Esophagus muscularis mucosa (tissue), 4 donors: ENCODE measurements around the gene DNAH3. TPM values are rescaled to one million over a fixed set of nuclear protein-coding genes. Genes with fewer than 3 reads are reported as not detected.

ENCODE experiments used
- DNase-seq: peaks from one replicate; pipeline ENCODE4 v3.0.0-alpha.2; 2017; ENCODE audit errors: extremely low spot score
- H3K27ac ChIP-seq, 4 donors: fragments of 200-600 bp; sonication (generic); replicated peaks in 1 of 4; 1 replicate in 3 of 4; 2 replicates in 1 of 4; pipeline ENCODE4 v1.5.1; 2016 to 2019; ENCODE audit warnings: mild to moderate bottlenecking in 1 of 4
- H3K27me3 ChIP-seq, 4 donors: fragments of 200-600 bp; sonication (generic); one replicate each; pipeline versions ENCODE4 v1.5.1 to v1.6.0; 2016 to 2019
- H3K36me3 ChIP-seq, 4 donors: fragments of 200-600 bp; sonication (generic); one replicate each; pipeline ENCODE4 v1.5.1; 2016 to 2019
- H3K4me1 ChIP-seq, 4 donors: fragments of 200-600 bp; sonication (generic); one replicate each; pipeline ENCODE4 v1.5.1; 2016 to 2019
- H3K4me3 ChIP-seq, 4 donors: fragments of 200-600 bp; sonication (generic); 1 replicate in 2 of 4; 2 replicates in 2 of 4; pipeline ENCODE4 v1.5.1; 2016 to 2019; ENCODE audit warnings: mild to moderate bottlenecking in 4 of 4, moderate library complexity in 1 of 4
- H3K9me3 ChIP-seq, 4 donors: fragments of 200-600 bp; sonication (generic); 1 replicate in 3 of 4; 2 replicates in 1 of 4; pipeline ENCODE4 v1.5.1; 2016 to 2019
- CTCF ChIP-seq, 3 experiments: fragments of 200-600 bp in 2 of 3; fragments of 450-650 bp in 1 of 3; sonication (generic) in 2 of 3; IDR thresholded peaks; one replicate each; pipeline ENCODE4 v1.5.1; 2017 to 2019; ENCODE audit warnings: antibody characterized with exemption in 3 of 3, mild to moderate bottlenecking in 2 of 3, moderate library complexity in 1 of 3
- EP300 ChIP-seq: sonication (generic); formaldehyde crosslinking; IDR thresholded peaks from one replicate; pipeline ENCODE4 v1.6.1; 2017; ENCODE audit warnings: antibody characterized with exemption
- POLR2A ChIP-seq: fragments of 450-650 bp; IDR thresholded peaks from one replicate; pipeline ENCODE4 v1.6.1; 2017; ENCODE audit warnings: antibody characterized with exemption, moderate library complexity, mild to moderate bottlenecking, low read depth
- POLR2AphosphoS5 ChIP-seq, 2 donors: sonication (generic); formaldehyde crosslinking; IDR thresholded peaks; one replicate each; pipeline ENCODE4 v1.6.1; 2017; ENCODE audit warnings: antibody characterized with exemption in 2 of 2
- WGBS: methylation state at CpG from one replicate; pipeline ENCODE4 v1.1.5; 2018; 5-methylcytosine and 5-hydroxymethylcytosine counted together
- intact Hi-C: fragments of 100-400 bp; cut with DNase I; formaldehyde crosslinking; loops from one replicate; pipeline ENCODE4 v1.15.1; 2023
- total RNA-seq, 4 donors: library from RNA; depleted of rRNA; stranded (reverse); fragments of >200 nt; gene quantifications; one replicate each; pipeline versions ENCODE4 v1.1.0 to v1.2.1, GENCODE V29; 2016

DNAH3 gene
- total RNA-seq, 4 donors from 2014 or later: under 0.01 to 0.13 TPM; not detected in 2

- TF ChIP-seq POLR2A (no peak), EP300 (no peak), CTCF (IDR thresholded peaks at IDR 0.05) (no peak), POLR2AphosphoS5 (IDR thresholded peaks at IDR 0.05) (no peak)
- H3K36me3 ChIP-seq: no peaks in the 10 kb centered on the region
- intact Hi-C loops: no loop called here
These were observed 112.9 kb downstream of the DNAH3 start for GRCh38 chr16:21037736-21038135.

DNA sequence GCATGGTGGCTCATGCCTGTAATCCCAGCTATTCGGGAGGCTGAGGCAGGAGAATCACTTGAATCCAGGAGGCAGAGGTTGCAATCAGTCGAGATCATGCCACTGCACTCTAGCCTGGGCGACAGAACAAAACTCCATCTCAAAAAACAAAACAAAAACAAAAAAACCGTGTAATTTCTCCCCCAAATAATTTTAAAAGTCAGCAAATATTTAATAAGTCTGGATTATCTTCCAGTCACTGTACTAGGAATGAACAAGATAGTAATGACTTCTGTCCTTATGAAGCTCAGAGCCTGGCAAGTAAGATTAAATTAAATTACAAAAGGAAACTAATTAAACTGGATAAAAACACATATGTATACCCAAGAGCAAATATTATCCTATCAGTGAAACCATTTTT lies 113.5 kb downstream of the DNAH3 start:
- DNase-seq: no peak
- no peaks in the 10 kb centered on the region for H3K27me3 ChIP-seq
- no peak for TF ChIP-seq EP300
- TF ChIP-seq POLR2A: no peak
- TF ChIP-seq POLR2AphosphoS5 (IDR thresholded peaks at IDR 0.05): no peak
- no peak for TF ChIP-seq CTCF (IDR thresholded peaks at IDR 0.05)
- intact Hi-C loops: no loop called here
- no peak overlapping the region for H3K27ac ChIP-seq
- WGBS: 77% methylated on average over 4 of the region's 4 CpGs
- no peaks in the 10 kb centered on the region for H3K4me1 ChIP-seq
- H3K9me3 ChIP-seq: no peaks in the 10 kb centered on the region
- H3K36me3 ChIP-seq: no peaks in the 10 kb centered on the region
- no peak overlapping the region for H3K4me3 ChIP-seq

More at GRCh38 chr16:21037736-21038135, 112.9 kb downstream of the DNAH3 start:
- no peak for DNase-seq
- Histone ChIP-seq H3K4me1 (no peaks in the 10 kb centered on the region), H3K27ac (no peak overlapping the region), H3K27me3 (no peaks in the 10 kb centered on the region), H3K4me3 (no peak overlapping the region), H3K9me3 (no peaks in the 10 kb centered on the region)
- WGBS: 84% methylated on average over 12 of the region's 15 CpGs

GRCh38 chr16:21036471-21036870 lies 114.2 kb downstream of the DNAH3 start:
- no peak for DNase-seq
- no peaks in the 10 kb centered on the region for H3K27me3 ChIP-seq
- H3K9me3 ChIP-seq: no peaks in the 10 kb centered on the region
- H3K36me3 ChIP-seq: no peaks in the 10 kb centered on the region
- H3K27ac ChIP-seq: no peak overlapping the region
- WGBS: 77% methylated on average over 3 of the region's 3 CpGs
- no peaks in the 10 kb centered on the region for H3K4me1 ChIP-seq
- H3K4me3 ChIP-seq: no peak overlapping the region
- no peak for TF ChIP-seq EP300
- no peak for TF ChIP-seq POLR2A
- no peak for TF ChIP-seq POLR2AphosphoS5 (IDR thresholded peaks at IDR 0.05)
- no peak for TF ChIP-seq CTCF (IDR thresholded peaks at IDR 0.05)
- intact Hi-C loops: no loop called here

- H3K9me3 ChIP-seq: no peaks in the 10 kb centered on the region
- TF ChIP-seq CTCF (IDR thresholded peaks at IDR 0.05): no peak
- TF ChIP-seq POLR2AphosphoS5 (IDR thresholded peaks at IDR 0.05): no peak
- TF ChIP-seq POLR2A: no peak
- TF ChIP-seq EP300: no peak
- 87% methylated on average over 10 of the region's 10 CpGs for WGBS
These were observed 116.9 kb downstream of the DNAH3 start for GRCh38 chr16:21033704-21034103.

GRCh38 chr16:21033264-21033663 lies 117.4 kb downstream of the DNAH3 start:
- TF ChIP-seq POLR2A: no peak
- no peak for TF ChIP-seq EP300
- no peak for TF ChIP-seq POLR2AphosphoS5 (IDR thresholded peaks at IDR 0.05)
- no peak for TF ChIP-seq CTCF (IDR thresholded peaks at IDR 0.05)
- DNase-seq: no peak
- intact Hi-C loops: no loop called here
- WGBS: 88% methylated on average over 3 of the region's 3 CpGs
- H3K36me3 ChIP-seq: no peaks in the 10 kb centered on the region
- H3K4me3 ChIP-seq: no peak overlapping the region
- H3K27me3 ChIP-seq: no peaks in the 10 kb centered on the region
- no peaks in the 10 kb centered on the region for H3K4me1 ChIP-seq
- H3K27ac ChIP-seq: no peak overlapping the region
- H3K9me3 ChIP-seq: no peaks in the 10 kb centered on the region

More at GRCh38 chr16:21033704-21034103, 116.9 kb downstream of the DNAH3 start:
- no peak overlapping the region for H3K4me3 ChIP-seq
- intact Hi-C loops: no loop called here
- H3K4me1 ChIP-seq: no peaks in the 10 kb centered on the region
- no peak for DNase-seq
- H3K27ac ChIP-seq: no peak overlapping the region
- H3K36me3 ChIP-seq: no peaks in the 10 kb centered on the region
- no peaks in the 10 kb centered on the region for H3K27me3 ChIP-seq
